GM18868 (cell line): ENCODE results near the gene LRRC8E.
"Not testable (repeated sequence)": the region's sequence is repeated elsewhere in the genome, so short reads cannot be mapped to it uniquely, and the experiment has no call there.

Experiments
- ATAC-seq: cut with Tn5 transposase; IDR thresholded peaks from one replicate; pipeline ENCODE4 v1.9.1; 2021; ENCODE audit warnings: mild to moderate bottlenecking, moderate library complexity; ENCODE audit not compliant: unreplicated experiment

Gene LRRC8E

DNA sequence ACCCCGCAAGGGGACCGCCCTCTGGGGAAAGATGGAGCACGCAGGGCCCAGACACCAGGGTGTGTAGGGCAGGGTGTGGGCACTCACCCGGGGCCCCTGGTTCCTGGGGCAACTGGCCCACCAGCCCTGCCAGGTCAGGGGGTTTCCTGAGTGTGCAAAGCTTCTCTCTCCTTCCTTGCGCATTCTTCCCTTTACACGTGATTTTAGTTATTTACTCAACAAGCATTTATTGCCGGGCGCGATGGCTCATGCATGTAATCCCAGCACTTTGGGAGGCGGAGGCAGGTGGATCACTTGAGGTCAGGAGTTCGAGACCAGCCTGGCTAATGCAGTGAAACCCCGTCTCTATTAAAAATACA is 34.6 kb upstream of the LRRC8E start:
- ATAC-seq: no peak

DNA sequence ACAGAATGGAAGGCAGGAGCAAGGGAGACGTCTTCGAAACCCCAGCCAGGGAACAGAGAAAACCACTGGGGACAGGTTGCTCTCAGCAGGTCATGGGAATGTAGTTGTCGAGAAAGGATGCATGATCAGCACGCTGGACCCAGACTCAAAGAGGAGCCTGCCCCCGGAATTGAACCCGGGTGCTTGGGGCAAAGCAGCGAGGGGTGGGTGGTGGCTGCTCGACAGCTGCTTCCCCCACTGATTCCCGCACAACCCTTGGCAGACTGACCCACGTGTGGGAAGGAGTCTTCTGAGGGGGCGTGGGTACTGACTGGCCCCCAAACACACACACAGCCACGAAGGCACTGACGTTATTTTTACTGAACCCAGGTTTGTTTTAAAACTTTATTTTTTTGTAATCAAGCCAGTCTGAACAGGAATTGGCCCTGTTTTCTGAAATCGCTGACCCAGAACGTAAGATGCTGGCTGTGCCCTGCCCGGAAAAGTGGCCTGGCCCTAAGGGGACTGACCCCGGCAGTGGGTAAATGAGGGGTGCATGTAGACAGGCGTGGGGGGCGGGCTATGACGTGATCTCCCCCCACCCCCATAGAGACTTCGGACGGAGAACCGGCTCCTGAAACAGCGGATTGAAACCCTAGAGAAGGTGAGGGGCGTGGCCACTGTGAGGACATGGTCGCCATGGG is 32.7 kb upstream of the LRRC8E start:
- no peak for ATAC-seq

DNA sequence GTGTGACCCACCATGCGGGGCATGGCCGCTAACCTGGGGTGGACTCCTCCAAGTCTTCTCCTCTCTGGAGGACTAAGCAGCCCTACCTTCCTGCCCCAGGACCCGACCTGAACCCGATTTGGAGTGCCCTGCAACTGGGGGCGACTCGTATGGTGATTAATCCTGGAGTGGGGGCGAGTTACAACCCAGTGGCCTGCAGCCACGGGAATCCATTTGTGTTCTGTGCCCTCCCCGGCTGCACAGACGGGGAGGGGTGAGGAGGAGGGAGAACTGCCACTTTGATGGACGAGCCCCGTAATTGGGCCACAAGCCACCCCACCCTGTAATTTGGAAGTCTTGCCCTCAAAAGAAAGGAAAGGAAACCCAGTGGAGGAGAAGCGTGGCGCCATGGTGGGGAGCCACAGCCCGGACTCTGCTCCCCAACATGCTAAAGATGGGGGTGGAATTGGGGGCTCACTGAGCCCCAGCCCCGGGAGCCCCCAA is 32.2 kb upstream of the LRRC8E start:
- ATAC-seq: no peak

DNA sequence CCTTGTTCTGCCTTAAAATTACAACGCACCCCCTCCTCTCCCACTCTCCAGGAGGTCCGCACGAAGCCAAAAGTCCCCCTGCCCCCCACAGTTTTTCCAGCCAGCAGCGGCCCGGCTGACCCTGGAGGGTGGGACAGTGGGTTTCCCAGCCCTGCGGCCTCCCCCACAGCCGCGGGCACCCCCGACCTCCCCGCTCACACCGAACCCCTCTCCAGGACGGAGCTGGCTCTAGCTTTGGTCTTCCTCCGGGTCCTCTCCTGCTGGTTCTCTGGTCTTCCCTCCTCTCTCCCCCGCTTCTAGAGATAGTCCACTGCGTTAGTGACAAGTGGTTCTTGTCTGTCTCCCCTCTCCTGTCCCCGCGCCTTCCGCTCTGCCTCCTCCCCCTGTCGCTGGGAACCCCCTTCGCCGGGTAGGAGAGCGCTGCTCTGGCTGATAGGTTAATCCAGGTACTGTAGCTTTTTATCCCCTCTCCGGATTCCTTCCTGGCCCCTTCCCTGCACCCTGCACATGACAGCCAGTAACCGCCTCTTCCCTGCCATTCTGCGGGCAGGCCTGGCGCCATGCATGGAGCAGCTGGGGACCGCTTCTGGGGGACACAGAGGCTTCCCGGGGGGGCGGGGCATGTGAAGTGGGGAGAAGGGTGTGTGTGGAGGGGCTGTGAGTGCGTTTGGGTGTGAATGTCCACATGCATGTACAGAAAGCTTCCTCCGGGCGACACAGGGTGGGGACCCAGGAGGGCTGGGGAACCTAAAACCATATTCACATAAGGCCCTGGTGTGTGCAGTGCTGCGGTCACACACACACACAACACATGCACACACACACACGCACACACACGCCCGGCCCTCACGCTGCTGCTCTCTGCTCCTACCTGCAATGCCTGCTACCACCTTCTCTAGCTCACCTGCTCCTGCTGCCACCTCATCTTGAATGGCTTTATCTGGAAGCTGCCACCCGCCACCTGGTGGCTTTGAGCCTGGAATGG is 31.3 kb upstream of the LRRC8E start:
- ATAC-seq: no peak

DNA sequence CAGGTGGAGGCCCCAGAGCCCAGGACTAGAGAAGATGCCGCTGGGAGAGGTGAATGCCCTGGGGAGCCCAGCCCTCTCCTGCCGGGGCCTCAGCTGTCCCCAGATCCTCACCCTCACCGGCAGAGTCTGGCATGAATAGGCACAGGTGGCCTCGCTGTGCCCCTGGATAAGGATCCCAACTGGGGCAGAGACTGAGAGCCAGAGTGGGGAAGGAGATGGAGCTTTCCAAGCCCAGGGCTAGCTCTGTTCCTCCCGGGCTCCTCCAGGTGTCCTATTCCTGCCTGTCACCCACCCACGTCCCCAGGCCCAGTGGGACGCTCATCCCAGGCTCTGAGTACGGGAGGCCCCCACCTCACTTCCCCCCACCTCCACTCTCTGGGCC is 30.6 kb upstream of the LRRC8E start:
- no peak for ATAC-seq

DNA sequence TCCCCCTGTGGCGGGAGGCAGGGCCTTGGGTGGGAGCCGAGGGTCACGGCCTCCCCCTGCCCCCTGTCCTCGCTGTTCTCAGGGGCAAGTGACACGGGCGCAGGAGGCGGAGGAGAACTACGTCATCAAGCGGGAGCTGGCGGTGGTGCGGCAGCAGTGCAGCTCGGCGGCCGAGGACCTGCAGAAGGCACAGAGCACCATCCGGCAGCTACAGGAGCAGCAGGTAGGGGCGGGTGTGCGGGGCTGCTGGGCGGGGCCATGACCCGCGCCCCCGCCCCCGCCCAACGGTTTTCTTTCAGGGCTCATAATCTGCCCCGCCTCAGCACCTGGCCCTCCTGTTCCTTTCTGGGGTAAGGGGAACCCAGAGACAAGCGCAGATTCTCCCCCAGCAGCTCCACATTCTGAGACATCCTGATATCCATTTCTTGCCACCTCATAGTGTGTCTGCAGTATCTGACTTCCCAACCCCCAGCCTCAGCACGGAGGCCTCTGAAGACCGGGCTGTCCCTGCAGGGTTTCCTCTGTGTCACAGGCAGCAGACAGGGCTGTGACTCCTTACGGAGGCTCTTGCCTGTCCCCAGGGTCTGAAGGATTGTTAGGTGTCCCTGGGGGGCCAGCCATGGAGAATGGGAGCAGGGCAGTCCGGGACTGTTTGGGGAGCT is 30.1 kb upstream of the LRRC8E start:
- no peak for ATAC-seq

DNA sequence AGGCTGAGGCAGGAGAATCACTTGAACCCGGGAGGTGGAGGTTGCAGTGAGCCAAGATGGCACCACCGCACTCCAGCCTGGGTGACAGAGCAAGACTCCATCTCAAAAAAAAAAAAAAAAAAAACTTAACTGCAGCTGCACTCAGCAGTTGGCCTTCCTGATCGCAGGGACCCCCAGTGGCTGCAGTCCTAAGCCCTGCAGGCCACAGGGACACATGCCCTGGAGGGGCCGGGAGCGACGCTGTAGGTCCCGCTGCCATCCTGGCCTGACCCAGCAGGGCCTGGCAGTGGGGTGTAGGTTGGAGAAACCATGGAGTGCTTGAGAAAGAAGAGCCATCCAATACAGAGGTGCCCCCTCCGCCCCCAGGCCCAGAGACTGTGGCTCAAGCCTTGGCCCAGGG is 29.2 kb upstream of the LRRC8E start:
- not testable (repeated sequence) for ATAC-seq

DNA sequence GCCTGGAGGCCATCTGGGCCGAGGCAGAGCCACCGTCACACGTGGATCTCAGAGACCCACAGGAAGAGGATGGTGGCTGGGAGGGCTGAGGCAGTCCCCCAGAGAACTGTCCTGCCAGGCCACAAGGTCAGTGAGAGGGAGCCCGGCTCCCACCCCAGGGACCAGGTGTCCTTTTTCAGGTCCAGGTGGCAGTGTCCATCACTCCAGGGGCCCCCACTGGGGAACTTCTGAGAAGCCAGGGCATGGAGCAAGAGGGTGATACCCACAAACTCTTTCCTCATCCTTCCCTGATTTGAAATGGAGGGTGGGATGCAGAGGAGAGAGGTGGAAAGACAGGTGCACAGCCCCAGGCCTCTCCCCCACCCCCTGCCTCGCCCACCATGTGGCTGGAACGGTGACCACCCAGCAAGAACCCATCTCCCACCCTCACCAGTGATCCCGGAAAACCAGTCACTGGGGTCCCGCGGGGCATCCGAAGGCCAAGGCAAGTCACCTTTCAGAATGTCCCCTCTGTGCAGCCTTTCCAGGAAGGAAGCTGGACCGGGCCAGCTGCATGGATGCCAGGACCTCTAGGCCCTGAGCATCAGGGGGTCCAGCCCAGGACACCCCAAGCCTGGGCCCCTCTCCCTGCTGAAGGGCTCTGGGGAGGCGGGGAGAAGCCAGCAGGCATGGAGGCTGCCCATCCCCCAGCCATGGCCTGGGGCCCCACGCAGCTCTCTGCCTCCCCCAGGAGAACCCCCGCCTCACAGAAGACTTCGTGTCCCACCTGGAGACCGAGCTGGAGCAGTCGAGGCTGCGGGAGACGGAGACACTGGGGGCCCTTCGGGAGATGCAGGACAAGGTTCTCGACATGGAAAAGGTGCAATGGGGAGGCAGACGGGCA is 28.2 kb upstream of the LRRC8E start:
- no peak for ATAC-seq

DNA sequence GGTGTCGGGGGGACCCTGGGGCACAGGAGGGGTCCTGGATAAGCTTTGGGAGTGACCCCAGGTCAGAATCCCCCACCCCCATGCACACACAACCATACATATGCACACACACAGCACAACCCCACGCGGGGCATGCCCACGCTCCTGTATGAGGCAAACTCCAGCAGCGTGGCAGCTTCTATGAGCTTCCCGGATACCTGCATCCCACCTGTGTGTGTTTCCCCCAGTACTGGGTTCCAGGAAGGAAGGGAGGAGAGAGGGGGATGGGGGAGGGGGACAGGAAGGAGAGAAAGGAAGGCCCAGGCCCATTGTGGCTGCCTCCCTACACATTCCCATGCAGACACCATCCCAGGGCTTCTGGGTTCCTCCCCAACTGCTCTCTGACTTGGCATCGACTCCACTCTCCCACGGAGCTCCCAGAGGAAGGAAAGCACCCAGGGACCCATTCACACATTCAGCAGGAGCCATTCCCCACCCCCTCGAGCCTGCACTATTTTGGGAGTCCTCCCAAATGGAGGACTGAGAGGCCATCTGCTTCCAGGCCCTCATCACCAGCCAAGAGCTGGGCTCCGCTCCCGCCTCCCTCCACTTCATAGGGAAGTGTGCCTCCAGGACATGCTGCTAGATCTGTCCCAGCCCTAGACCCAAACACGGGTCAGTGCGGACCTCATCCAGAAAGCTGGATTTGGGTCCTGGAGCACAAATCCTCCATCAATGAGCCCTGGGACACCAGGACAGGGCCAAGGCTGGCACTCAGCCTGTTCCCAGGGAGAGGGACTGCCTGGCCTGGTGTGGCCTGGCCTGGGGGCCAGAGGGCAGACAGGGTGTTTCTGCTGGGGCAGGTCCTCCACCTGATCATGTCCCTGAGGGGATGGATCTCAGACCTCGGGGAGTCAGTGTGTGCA is 27.3 kb upstream of the LRRC8E start:
- ATAC-seq: no peak

DNA sequence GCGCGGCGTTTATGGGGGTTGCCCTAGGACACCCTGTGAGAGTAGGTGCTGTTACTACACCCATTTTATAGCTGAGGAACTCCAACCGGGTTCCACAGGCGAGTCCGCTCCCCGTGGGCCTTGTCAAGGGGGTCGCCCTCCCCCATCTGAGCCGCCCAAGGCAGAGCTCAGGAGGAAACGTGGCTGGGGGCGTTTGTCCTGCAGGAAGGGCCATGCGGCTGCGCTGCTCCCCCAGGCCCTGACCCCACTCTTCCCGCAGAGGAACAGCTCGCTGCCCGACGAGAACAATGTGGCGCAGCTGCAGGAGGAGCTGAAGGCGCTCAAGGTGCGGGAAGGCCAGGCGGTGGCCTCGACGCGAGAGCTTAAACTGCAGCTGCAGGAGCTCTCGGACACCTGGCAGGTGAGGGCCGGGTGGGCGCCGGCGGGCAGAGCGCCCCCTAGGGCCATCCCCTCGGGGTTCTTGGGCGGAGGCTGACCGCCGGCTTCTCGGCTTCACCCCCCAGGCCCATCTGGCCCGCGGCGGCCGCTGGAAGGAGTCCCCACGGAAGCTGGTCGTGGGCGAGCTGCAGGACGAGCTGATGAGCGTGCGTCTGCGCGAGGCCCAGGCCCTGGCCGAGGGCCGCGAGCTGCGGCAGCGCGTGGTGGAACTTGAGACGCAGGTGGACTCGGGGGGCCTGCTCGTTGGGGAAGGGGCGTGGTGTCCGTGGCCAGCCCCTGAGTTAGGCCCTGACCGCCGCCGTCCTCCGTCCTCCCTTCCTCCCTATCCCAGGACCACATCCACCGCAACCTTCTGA is 26.5 kb upstream of the LRRC8E start:
- ATAC-seq: no peak

DNA sequence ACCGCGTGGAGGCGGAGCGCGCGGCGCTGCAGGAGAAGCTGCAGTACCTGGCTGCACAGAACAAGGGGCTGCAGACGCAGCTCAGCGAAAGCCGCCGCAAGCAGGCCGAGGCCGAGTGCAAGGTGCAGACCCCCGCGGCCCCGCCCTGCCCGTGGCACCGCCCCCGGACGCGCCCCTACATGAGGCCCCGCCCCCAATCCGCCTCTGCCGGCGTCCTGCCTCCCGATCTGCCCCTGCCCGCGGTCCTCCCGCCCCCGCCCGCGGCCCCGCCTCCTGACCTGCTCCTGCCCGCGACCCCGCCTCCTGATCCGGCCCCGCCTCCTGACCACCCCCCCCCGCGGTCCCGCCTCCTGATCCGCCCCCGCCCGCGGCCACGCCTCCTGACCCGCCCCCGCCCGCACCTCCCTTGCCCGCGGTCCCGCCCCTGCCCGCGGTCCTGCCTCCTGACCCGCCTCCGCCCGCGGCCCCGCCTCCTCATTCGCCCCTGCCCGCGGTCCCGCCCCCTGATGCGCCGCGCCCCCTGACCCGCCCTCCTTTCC is 25.8 kb upstream of the LRRC8E start:
- ATAC-seq: no peak

DNA sequence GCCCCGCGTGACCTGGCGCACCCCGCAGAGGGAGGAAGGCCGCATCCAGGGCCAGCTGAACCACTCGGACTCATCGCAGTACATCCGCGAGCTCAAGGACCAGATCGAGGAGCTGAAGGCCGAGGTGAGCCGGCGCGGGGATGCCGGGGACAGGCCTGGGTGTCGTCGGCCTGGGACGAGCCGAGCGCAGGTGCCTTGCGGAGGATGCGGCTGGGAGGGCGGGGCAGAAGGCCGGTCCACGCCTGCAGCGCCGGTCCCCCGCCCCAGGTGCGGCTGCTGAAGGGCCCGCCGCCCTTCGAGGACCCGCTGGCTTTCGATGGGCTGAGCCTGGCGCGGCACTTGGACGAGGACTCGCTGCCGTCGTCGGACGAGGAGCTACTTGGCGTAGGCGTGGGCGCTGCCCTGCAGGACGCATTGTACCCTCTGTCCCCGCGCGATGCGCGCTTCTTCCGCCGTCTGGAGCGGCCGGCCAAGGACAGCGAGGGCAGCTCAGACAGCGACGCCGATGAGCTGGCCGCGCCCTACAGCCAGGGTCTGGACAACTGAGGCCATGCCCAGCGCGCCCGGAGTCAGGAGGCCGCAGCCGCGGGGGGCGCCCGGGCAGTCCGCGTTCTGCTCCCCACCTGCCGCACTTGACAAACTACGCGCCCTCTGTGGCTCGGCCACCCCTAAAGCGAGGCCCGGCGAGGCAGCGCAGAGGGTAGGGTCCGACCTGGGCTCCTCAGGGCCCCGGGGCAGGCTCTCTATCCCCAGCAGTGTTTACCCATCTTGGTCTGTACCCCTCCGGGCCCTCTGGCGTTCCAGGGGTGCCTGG is 24.9 kb upstream of the LRRC8E start:
- ATAC-seq: no peak

DNA sequence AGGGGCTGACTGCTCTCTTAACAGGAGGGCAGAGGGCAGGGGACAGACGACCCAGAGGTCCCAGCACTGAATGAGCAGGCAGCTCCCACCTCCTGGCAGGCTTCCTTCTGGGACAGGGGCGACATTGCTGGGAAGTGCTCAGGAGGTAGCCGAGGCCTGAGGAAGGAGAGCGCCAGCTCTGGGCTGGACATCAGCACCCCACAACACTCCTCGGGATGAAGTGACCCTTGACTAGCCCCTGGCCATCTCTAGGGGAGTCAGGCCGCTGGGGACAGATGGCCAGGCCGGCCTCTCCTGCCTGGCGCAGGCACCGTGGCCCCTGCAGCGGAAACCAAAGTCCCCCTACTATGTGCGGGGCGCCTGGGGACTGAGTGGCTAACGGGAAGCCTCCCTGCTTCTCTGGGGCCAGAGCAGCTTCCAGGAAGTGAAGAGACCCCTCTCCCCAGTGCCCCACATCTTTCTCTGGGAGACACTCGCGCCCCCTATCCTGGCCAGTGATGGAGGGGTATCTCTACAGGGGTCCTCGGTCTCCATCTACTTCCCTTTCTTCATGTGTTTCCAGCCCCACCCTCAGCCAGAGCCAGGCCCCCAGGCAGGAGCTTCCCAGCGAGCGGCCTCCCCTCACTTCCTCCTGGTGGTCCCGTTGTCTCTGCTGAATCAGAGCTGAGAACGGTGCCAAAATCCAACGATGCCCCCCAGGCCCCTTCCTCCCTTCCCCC is 24.2 kb upstream of the LRRC8E start:
- no peak for ATAC-seq

DNA sequence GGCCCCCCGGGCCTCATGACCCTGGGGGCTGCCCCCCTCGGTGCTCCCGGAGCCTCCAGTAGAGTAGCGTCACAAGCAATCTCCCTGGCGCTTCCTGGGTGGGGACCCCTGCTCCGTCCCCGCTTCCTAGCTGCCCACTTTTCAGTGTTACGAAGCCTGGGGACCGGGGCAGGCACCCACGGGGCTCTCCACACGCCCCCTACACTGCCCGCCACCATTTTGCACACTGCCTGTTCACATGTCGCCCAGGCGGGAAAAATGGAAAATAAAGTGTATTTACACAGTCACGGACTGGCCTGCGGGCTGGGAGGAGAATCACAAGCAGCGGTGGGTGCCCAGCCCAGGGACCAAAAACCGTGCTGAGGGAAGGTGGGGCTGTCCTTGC is 23.6 kb upstream of the LRRC8E start:
- no peak for ATAC-seq

DNA sequence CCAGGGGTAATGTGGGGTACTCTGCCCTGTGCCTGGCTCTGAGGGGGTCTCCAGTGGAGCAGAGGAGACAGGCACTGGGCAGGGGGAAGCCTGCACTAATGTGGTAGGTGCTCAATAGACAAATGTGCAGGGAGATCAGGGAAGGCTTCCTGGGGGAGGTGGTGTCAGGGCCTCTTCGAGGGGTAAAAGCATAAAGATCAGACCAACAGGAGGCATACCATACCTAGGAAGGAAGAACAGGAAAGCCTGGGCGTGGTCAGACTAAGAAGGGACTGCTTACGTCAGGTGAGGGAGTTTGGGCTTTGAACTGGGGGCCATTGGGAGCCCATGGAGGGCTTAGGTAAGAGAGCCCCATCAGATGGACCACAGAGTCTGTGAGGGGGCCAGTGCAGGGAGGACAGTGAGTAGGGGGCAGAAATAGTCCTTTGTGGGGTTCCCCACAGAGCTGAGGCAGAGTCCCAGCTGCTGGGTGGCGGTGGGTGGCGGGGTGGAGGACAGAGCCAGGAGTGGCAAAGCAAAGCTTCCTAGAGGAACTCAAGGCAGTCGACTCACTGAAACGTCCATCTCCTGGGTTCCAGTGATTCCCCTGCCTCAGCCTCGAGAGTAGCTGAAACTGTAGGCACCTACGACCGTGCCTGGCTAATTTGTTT is 22.9 kb upstream of the LRRC8E start:
- no peak for ATAC-seq

DNA sequence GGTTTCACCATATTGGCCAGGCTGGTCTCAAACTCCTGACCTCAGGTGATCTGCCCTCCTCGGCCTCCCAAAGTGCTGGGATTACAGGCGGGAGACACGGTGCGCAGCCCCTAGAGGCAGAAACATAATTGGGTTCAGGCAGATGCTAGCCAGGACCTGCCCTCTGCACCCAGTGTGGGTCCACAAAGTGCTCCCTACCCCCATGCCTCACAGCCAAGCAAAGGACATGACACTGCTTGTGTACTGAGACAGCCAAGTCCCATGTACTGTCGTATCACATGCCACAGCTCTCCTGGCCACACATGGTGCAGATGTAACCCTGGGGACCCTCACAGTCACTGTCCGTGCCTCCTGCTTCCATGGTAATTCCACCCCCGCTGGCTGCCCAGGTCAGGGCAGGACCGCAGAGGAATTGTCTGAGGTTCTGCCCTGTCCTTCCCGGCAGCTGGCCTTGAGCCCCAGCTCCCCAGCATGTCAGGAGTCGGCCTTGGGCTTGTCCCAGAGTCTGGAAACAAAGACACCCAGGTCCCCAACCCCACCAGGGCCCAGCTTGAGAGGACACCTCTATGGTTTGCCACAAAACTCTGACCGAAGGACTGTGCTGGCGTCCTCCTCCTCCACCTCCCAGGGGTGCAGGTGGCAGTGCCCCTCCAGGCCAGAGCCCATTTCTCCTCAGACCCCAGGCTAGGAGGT is 21.8 kb upstream of the LRRC8E start:
- ATAC-seq: no peak
